Measurements from ENCODE around the gene THOC6.
A peak's percentile ranks its signal among the peaks of the same experiment; 100 is the strongest.

THOC6 gene

DNA sequence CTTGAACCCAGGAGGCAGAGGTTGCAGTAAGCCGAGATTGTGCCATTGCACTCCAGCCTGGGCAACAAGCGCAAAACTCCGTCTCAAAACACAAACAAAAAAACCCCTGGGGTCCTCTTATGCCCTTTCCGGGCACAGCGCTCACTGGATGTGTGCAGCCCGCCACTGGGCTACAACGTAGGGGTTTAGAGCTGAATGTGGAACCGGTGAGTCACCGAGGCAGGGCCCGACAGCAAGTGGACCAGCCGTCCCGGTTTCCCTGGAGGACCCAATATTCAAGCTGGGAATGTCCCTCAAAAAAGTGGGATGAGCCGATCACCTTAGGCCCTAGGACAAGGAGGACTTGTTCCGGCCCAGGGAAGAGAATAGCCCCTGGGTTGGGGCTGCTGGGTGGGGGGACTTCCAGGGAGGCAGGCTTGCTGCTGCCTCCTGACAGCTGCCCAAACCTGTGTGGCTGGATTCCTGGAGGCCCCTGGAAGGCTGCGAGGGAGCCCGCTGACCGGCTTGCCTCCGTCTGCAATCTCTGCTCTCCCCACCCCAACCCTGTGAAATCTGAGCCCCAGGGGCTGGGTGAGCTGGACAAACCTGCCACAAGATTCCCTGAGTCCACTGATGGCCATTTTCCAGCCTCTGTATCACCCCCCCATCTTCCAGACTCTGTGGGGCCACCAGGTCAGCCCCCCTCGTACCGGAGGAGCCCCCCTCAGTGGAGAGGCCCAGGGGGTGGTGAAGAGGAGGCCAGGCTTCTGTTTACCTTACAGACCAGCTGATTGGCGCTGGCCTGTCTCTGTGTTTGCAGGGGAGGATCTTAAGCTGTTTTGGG lies 14.1 kb upstream of the THOC6 start:
- Histone ChIP-seq H3K4me1 (ENCODE audit: control insufficient read depth, insufficient read depth, low read length) (no peaks in the 10 kb centered on the region; the same call in 1 of the 2 replicates), H3K4me3 (ENCODE audit: low read depth, low read length) (no peak overlapping the region), H3K9me3 (ENCODE audit: control insufficient read depth, insufficient read depth, low read depth, low read length) (no peaks in the 10 kb centered on the region), H3K36me3 (ENCODE audit: control insufficient read depth in 2 of 2, insufficient read depth in 1 of 2, low read length in 2 of 2) (no peaks in the 10 kb centered on the region), H3K27ac (ENCODE audit: extremely low read depth, low read depth, low read length) (no peak overlapping the region)
- no peak for TF ChIP-seq OSR2 (tag by site-specific recombination; IDR thresholded peaks at IDR 0.05)
- no peak for TF ChIP-seq ZNF529 (tag by site-specific recombination; IDR thresholded peaks at IDR 0.05; ENCODE audit: insufficient replicate concordance)
- TF ChIP-seq ZNF610 (tag by site-specific recombination; IDR thresholded peaks at IDR 0.05; ENCODE audit: borderline replicate concordance) = no peak
- TF ChIP-seq ZBTB8A (tag by site-specific recombination; IDR thresholded peaks at IDR 0.05) = peak; percentile 79
- TF ChIP-seq, protein P1, sequence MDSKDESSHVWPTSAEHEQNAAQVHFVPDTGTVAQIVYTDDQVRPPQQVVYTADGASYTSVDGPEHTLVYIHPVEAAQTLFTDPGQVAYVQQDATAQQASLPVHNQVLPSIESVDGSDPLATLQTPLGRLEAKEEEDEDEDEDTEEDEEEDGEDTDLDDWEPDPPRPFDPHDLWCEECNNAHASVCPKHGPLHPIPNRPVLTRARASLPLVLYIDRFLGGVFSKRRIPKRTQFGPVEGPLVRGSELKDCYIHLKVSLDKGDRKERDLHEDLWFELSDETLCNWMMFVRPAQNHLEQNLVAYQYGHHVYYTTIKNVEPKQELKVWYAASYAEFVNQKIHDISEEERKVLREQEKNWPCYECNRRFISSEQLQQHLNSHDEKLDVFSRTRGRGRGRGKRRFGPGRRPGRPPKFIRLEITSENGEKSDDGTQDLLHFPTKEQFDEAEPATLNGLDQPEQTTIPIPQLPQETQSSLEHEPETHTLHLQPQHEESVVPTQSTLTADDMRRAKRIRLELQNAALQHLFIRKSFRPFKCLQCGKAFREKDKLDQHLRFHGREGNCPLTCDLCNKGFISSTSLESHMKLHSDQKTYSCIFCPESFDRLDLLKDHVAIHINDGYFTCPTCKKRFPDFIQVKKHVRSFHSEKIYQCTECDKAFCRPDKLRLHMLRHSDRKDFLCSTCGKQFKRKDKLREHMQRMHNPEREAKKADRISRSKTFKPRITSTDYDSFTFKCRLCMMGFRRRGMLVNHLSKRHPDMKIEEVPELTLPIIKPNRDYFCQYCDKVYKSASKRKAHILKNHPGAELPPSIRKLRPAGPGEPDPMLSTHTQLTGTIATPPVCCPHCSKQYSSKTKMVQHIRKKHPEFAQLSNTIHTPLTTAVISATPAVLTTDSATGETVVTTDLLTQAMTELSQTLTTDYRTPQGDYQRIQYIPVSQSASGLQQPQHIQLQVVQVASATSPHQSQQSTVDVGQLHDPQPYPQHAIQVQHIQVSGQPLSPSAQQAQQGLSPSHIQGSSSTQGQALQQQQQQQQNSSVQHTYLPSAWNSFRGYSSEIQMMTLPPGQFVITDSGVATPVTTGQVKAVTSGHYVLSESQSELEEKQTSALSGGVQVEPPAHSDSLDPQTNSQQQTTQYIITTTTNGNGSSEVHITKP (tag by site-specific recombination; IDR thresholded peaks at IDR 0.05) = no peak
- TF ChIP-seq ZNF777 (tag by site-specific recombination; IDR thresholded peaks at IDR 0.05; ENCODE audit: borderline replicate concordance) = no peak
- no peak for TF ChIP-seq ZNF747 (tag by site-specific recombination; IDR thresholded peaks at IDR 0.05)
- peak; percentile 94 for TF ChIP-seq GLIS1 (tag by site-specific recombination; IDR thresholded peaks at IDR 0.05)
- TF ChIP-seq SALL2 (tag by site-specific recombination; IDR thresholded peaks at IDR 0.05; ENCODE audit: borderline replicate concordance) = no peak
- no peak for TF ChIP-seq ZNF223 (tag by site-specific recombination; IDR thresholded peaks at IDR 0.05)
- TF ChIP-seq CTCF (tag by site-specific recombination; IDR thresholded peaks at IDR 0.05) = no peak
- TF ChIP-seq ZNF341 (tag by site-specific recombination; IDR thresholded peaks at IDR 0.05; ENCODE audit: low read depth) = no peak
- 0 out of 2 replicates have a peak, but pooled peaks have one; percentile 16 for TF ChIP-seq GLIS2 (tag by site-specific recombination; IDR thresholded peaks at IDR 0.05)
- no peak for TF ChIP-seq ZNF140 (tag by site-specific recombination; IDR thresholded peaks at IDR 0.05)
- no peak for TF ChIP-seq SP7 (tag by site-specific recombination; IDR thresholded peaks at IDR 0.05)
- no peak for TF ChIP-seq ZNF354C (tag by site-specific recombination; IDR thresholded peaks at IDR 0.05; ENCODE audit: borderline replicate concordance, low read depth)
- no peak for TF ChIP-seq ZIC2 (tag by site-specific recombination; IDR thresholded peaks at IDR 0.05)
- TF ChIP-seq ZNF174 (tag by site-specific recombination; IDR thresholded peaks at IDR 0.05) = no peak
- TF ChIP-seq ZFP3 (tag by site-specific recombination; IDR thresholded peaks at IDR 0.05; ENCODE audit: low read depth) = no peak
- TF ChIP-seq SETDB1 (IDR thresholded peaks at IDR 0.05; ENCODE audit: insufficient read length, low read length) = no peak
- TF ChIP-seq ZSCAN16 (tag by site-specific recombination; IDR thresholded peaks at IDR 0.05) = no peak
- TF ChIP-seq, protein P2, sequence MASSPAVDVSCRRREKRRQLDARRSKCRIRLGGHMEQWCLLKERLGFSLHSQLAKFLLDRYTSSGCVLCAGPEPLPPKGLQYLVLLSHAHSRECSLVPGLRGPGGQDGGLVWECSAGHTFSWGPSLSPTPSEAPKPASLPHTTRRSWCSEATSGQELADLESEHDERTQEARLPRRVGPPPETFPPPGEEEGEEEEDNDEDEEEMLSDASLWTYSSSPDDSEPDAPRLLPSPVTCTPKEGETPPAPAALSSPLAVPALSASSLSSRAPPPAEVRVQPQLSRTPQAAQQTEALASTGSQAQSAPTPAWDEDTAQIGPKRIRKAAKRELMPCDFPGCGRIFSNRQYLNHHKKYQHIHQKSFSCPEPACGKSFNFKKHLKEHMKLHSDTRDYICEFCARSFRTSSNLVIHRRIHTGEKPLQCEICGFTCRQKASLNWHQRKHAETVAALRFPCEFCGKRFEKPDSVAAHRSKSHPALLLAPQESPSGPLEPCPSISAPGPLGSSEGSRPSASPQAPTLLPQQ (tag by site-specific recombination; IDR thresholded peaks at IDR 0.05) = no peak
- no peak for TF ChIP-seq OVOL3 (tag by site-specific recombination; IDR thresholded peaks at IDR 0.05)
- TF ChIP-seq, protein P3, sequence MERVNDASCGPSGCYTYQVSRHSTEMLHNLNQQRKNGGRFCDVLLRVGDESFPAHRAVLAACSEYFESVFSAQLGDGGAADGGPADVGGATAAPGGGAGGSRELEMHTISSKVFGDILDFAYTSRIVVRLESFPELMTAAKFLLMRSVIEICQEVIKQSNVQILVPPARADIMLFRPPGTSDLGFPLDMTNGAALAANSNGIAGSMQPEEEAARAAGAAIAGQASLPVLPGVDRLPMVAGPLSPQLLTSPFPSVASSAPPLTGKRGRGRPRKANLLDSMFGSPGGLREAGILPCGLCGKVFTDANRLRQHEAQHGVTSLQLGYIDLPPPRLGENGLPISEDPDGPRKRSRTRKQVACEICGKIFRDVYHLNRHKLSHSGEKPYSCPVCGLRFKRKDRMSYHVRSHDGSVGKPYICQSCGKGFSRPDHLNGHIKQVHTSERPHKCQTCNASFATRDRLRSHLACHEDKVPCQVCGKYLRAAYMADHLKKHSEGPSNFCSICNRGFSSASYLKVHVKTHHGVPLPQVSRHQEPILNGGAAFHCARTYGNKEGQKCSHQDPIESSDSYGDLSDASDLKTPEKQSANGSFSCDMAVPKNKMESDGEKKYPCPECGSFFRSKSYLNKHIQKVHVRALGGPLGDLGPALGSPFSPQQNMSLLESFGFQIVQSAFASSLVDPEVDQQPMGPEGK (tag by site-specific recombination; IDR thresholded peaks at IDR 0.05) = peak; percentile 43; the same call in 1 of the 2 replicates
- POLR2A ChIA-PET = interaction anchor here (12.4 kb wide), 1 partner anchor 14 kb away, joined by 247 read pairs; the partner anchor contains the start of genes CLDN6, HCFC1R1, THOC6 and TNFRSF12A
- CTCF ChIA-PET = interaction anchor here (0.6 to 1.3 kb wide), 4 partner anchors 10 to 156 kb away, joined by 3 to 6 read pairs (median 4); partner anchors contain the start of gene TNFRSF12A

Measured in HEK293 (cell line).